Activated CD4-positive, alpha-beta T cell treated with anti-CD3 and anti-CD28 coated beads, Interleukin-2, amount 50 U/mL, for 4 hours (primary cell): ENCODE results near the gene HORMAD2.

ENCODE experiments used
- DNase-seq, 2 experiments: peaks; one replicate each; pipeline ENCODE4 v3.0.0-alpha.2; 2020

HORMAD2 gene, protein sequence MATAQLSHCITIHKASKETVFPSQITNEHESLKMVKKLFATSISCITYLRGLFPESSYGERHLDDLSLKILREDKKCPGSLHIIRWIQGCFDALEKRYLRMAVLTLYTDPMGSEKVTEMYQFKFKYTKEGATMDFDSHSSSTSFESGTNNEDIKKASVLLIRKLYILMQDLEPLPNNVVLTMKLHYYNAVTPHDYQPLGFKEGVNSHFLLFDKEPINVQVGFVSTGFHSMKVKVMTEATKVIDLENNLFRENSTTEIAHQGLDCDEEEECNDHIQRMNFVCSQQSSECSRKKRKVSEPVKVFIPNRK

DNA sequence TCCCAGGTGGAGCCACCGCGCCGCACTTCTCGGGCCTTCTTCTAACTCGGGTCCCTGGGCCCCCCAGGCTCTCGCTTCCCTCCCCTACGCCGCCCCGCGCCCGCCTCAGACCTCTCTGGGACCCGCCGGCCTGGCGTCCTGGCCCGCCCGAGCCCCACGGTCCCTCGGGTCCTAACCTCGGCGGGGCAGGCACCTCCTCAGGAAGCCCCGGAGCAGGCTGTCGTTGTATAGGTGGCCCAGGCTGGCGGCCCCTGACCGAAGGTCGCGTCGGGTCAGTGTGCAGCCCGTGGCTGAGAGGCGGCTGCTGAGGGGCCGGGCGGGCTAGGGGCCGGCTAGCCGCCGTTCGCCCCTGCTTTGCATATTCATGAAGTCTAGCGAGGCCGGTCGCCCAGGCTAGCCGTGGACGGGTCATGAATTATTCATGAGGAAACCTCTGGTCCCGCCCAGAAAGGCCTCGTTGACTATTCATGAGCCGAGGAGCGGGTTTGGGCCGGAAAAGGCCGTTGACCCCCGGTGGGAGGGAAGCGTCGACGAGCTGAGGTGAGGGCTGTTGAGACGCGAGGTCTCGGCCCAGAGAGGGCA lies at the start of gene HORMAD2:
HORMAD2 (plus strand) TSS at position 513 of the 582 bp plus-strand sequence. CDS start 13,489 bp downstream, outside the sequence.
- DNase-seq: no peak

DNA sequence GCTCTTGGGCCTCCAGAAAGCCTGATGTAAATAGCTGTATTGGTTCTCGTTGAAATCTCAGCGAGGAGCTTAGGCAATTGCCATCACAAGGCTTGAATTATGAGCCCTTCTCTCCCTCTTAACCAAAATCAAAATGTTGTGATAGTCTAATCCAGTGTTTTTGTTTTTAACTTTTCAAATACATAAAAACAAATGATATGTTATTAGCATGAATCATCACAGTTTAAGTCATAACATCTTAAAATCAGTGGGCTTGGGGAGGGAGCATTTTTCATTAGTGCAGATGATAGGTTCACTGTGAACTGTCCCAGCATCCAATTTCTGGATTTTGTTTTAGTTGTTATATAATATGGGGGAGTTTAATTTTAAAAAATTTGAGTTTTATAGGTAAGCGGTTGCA lies 48.9 kb upstream of the HORMAD2 start:
- no peak for DNase-seq

DNA sequence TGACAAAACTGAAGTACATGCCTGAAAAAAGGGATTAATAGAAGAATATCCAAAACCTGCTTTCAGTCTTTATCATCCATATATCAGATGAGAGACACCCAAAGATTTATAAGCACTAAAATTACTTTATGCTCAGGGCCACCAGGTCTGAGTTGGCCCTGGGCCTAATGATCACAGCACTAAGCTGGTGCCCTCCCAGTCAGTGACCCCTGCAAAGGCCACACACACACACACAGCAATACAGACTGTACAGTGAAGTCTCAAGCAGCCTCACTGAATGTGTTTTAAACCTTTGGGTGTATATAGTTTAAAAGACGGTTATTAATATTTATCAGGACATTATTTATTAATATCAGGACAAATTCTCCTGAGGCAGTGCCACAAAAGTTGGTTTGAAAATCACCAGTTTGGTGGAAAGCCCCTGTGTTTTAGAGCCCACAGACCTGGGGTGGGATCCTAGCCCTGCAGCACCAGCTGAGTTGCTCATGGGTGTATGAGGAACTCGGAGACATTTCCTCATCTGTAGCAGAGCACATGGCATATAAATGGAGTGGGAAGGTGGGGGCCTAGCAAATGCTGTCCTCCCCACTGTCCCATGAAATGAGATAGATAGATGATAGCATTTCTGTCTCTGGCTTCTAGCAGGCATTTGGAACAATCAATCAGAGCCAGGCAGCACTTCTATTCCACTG lies 48.4 kb upstream of the HORMAD2 start:
- no peak for DNase-seq

DNA sequence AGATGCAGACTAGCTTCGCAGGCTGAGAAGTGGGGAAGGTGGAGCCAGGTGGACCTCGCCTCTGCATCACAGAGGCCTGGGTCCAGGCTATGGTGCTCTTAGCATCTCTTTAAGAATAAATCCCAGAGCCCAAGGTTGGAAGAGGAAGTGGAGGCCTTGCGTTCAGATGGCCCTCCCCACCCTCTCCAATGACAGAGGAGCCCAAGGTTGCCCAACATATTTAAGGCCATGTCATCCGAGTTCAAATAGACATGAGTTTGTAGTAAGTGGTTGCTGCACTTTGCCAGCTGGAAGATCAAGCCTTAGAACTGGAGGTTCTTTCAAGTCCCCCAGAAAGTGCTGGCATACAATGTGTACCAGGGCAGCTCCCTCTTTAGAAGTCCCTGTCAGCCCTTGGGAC lies 47.1 kb upstream of the HORMAD2 start:
- DNase-seq: no peak

DNA sequence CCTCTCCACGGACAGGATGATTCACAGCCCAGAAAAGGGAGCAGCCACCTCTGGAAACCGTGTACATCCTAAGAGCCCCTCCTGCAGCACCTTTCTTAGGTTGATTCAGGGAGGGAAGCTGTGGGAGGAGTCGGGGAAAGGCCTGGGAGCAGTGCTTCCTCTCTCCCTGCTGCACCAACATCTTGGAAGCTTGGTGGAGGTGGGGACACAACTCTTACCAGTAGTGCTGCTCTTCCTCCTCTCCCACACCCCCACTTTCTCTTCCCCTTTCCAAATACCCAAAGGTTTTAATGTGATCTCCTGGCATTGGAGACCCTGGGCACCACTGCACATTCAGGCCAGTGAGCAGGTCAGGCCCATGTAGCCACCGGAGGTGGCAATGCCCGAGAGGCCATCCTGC lies 46.4 kb upstream of the HORMAD2 start:
- DNase-seq: no peak

DNA sequence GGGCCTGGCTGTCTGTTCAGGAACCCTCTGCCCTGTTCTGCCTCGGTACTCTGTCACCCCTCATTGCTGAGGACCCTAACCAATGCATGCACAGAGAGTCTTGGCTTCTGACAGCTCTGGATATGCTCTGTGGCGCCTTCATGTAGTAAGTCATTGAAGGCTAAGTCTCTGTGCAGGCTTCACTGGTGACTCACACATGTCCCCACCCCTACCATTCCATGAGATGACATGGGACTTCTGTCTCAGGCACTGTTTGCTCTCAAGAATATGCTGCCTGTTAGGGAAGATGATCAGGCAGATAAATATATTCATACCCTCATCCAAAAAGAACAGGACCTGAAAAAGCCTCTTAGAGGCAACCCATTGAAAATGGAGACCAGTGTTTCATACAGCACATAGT lies 43.6 kb upstream of the HORMAD2 start:
- DNase-seq: no peak

DNA sequence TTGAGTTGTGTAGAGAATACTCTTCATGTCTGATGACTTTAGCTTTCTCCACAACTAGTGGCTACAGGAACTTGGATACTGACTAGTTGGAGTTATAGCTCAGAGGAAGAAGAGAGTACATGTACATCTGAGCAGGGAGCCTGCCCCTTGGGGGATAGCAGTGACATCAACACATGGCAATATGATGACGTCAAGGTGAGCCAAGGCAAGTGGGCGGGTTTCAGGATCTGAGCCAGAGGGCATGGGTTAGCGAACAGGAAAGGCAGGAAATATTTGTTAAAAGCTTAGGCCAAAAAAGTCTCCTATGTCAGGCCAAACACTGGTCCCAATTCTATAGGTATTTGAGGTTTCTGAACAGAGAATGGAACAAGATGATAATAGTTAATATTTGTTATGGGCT lies 42.0 kb upstream of the HORMAD2 start:
- no peak for DNase-seq

DNA sequence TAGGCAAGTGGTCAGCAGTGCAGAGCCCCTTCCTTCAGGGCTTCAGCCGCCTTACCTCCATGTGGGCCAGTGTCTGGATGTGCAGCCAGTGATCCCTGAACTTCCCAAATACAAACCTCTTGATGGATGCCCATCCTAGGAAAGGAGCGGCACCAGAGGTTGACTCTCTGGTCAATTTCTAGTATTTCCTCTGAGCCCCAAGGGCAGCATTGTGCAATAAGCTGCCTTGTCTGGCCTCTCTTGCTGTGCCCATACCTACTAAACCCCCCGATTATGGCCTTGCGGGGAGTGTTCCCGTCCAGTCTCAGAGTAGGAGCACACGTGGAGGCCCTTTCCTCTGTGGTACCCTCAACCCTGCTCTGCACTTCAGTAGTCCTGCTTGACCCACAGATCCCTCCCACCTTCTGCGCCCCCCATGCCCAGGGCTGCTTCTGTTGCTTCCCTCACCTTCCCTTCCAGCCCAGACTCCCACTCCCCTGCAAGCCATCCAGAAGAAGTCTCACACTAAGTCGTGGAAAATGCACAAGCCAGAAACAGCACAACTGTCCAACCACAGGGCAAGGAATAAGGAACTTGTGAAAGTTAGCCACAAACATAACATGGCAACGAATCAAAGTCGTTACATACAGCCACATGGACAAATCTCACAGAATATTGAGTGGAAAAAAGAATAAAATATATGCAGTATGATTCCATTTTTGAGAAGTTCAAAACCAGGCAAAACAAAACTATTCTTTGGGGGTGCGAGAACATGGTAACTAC lies 39.6 kb upstream of the HORMAD2 start:
- DNase-seq: no peak

DNA sequence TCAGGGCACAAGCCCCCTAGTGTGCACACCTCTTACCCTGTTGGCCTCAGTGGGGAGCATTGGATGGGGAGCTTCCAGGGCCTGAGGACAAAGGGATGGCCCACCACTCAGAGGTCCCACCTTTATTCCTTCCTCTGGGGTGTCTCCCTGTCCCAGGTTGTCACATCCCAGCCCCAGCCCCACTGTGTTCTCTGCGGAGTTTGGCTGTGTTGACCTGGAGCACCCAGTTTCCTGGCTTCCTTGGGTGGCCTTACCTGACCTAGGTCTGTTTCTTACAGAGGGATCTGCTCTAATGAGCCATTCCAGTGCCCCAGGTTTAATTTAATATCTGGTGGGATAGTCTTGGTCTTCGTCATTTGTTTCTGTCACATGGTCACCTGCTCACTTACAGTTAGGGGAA lies 38.8 kb upstream of the HORMAD2 start:
- DNase-seq: no peak

DNA sequence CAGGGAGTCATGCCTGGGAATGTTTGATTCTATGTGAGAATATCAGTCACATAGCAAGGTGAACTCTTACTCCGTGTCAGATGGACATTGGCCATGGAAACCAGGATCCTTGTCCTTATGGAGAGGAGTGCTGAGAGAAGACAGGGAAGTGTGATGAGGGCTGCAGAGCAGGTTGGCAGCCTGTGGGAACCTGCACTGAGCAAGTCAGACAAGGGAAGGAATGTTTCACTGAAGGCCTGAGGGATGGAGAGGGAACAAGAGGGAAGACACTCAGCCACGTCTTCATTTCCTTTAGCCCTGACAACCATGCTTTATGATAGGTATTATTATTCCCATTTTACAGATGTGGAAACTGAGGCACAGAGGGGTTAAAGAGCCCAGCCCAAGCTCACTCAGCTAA lies 38.4 kb upstream of the HORMAD2 start:
- DNase-seq: no peak

DNA sequence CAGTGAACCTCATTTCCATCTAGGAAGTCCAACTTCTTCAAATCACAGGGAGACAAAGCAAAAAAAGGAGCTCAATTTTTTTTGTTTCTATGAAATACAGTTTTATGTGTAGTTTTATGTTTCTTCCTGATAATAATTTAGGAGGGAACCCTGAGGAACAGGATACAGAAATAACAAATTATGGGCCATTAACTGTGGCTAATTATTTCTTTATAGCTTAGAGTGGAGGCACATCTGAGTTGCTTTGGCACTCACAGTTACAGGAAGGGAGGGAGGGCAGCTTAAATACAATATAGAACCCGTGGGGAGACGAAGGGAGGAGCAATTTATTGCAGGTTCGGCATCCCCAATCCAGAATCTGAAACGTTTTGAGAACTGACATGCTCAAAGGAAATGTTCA lies 37.1 kb upstream of the HORMAD2 start:
- DNase-seq: no peak

DNA sequence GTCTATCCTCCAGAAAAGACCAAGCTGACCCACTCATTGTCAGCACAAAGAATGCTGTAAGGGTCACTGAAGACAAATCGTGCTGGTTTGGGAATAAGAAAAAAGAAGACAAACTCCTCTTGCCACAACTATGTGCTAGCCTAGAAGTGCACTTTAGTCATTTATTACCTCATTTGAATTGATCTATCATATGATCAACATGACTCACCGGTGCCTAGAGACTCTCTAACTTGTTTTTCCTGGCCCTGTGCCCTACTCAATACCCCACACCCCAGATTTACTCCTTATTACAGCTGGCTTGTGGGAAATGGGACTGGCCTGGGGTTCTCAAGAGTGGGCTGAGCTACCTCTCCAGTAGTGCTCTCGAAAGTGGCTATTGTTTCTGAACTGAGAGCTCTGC lies 35.9 kb upstream of the HORMAD2 start:
- no peak for DNase-seq

DNA sequence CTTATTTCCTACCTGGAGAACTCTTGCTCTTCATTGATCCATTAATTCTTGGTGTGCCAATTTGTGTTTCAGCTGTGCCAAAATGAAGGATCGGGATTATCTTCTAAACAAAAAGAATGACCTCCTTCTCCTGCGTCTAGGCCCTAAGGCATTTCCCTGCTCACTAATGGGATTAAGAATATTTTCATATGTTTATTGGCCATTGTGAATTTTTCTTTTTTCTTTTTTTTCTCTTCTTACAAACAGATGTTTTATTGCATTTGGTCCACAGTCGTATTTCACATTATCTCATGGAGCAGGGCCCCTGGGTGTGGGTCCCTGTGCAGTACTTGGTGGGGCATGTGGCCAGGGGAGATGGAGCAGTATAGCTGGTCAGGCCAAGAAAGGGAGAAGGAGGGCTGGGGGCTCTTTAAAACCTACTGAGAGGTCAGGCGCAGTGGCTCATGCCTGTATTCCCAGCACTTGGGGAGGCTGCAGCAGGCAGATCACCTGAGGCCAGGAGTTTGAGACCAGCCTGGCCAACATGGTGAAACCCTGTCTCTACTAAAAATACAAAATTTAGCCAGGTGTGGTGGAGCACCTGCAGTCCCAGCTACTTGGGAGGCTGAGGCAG lies 35.3 kb upstream of the HORMAD2 start:
- no peak for DNase-seq

DNA sequence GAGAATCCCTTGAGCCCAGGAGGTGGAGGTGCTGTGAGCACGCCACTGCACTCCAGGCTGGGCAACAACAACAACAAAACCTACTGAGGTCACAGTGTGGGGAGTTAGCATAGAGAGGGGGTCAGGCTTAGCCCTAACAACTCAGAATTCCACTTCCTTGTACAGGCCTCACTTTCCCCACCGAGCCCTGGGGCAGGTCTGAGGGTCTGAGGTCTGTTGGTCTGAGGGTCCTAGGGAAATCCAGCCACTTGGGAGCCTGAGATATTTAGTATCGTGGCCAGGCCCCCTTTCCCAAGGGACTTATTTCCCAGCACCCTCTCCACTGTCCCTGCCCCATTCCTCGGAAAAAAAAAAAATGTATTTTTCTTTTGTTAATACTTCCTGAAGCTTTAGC lies 34.8 kb upstream of the HORMAD2 start:
- DNase-seq: no peak

DNA sequence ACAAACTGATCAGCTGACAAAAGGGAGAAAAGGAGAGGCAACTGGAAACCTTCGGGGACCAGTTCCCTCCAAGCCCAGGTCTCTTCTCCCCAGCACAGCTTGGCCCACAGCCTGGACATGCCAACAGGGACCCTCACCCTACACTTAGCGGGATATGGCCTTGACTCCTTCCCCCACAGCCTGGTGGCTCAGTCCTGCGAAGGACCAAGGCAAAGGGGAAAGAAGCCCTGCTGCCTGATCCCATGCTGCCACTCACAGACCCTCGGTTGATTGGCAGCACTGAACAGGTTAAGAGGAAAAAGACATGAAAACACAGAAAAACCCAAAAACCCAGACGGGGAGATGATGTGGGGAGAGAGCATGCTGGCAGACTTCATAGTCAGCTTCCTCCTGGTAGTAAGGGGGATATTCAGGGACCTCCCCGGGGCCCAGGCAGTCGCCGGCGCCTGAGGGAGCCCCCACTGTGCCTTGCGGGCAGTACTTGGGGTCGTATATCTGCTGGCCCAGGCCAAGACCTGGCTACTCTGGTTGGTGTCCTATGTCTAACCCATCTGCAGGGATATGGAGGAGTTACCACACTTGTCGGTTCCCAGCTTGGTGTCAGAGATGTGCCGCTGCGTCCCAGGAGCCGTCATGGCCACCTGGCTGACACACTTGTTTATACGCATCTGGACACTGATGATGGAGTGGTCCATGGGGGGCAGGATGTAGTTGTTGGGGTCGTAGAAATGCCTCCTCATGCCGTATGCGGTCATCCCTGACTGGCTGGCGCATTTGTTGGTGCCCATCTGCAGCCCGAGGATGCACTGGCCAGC lies 34.2 kb upstream of the HORMAD2 start:
- no peak for DNase-seq

DNA sequence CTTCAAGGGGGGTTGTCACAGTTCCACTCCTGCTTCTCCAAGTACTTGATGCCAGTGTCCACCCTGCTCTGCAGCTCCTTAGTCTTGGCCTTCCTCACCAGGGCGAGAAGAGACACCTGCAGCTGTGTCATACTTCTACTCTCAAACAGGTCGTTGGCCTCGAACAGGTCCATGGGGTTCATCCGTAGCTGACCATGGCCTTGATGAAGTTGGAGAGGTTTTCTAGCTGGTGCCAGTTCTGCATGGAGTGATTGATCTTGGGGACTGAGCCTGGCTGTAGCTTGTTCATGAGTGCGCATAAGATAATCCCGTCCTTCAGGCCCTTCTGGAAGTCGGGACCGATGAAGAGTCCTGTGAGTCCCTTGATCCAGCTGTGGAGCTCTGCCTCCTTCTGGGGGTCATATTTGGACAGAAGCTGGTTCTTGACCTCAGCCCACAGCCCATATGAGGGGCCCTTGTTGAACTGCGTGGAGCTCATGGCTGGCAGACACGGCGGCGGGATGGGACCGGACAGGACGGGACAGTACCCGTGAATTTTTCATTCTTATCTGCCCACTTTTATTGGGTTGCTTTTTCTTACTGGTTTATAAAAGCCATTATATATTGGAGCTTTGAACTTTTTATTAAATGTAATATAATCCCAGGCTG lies 33.4 kb upstream of the HORMAD2 start:
- no peak for DNase-seq

DNA sequence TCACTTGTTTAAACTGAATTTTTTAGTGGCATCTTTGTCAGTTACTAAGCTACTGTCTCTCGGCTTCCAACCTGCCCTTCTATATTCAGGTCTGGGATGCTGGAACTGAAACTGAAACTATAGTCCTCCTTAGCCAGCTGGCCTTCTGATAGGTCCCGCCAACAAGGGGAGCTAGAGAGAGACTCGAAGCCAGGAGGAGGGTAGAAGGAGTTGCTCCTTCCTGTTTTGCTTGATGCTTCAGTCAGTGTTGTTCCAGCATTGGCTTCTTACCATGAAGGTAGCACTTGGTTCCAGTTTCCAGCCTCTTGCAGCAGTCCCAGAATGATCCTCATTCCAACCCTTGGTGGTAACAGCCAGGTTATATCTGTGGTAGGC lies 32.9 kb upstream of the HORMAD2 start:
- DNase-seq: peak in 1 of 2 experiments; percentile 10

DNA sequence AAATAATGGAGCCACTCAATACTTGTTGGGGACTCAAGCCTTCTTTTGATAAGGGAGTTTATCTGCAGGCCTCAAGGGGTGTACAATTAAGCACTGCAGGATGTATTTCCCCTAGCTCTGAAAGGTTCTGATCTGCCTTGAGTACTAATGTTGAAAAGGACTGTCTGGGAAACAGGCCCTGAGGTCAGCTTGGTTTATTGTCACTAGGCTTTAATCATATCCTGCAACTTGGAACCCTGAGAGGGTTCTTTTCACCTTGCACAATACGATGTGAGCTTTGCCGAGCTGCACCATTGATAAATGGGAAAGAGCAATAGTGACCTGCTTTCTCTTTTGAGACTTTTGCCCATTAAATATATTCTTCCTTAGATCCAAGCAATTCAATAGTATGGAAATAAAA lies 31.6 kb upstream of the HORMAD2 start:
- no peak for DNase-seq

DNA sequence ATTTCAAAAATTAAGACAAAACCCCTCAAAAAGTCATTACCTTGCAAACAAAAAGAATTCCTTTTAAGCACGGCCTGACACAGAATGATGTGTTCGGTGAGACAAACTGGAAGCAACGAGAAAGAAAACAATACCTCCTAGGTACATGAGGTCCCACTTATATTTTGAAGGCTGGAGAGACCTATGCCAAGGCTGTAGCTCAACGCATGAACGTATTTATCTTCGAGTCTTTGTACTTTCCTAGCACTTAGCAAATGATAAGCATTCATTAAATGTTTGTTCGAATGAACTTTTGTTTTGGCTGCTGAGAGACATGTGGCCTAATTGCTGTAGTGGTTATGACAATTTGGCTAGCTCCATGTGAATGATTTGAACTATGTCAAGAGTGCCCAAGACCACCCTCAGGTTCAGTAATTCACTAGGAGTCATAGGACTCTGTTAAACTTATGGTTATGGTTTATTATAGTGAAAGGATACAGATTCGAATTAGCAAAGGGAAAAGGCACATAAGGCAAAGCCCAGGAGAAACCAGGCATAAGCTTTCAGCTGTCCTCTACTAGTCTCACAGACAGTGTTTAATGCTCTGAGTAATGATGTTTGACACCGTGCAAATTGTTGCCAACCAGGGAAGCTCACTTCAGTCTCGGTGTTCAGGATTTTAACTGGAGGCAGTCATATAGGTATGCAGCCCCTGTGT lies 26.0 kb upstream of the HORMAD2 start:
- DNase-seq: no peak

DNA sequence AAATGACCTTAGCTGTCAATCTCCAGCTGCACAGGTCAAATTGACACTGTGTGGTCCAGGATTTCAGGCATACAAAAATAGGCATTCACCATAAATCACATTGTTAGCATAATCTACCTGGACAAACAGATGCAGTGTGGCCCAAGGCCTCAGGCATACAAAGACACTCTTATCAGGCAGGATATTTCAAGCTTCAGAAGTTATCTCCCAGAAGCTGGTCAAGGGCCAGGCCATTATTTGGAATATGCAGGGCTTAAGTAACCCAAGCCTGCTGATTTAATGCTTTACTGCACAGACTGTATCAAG lies 25.5 kb upstream of the HORMAD2 start:
- DNase-seq: no peak

DNA sequence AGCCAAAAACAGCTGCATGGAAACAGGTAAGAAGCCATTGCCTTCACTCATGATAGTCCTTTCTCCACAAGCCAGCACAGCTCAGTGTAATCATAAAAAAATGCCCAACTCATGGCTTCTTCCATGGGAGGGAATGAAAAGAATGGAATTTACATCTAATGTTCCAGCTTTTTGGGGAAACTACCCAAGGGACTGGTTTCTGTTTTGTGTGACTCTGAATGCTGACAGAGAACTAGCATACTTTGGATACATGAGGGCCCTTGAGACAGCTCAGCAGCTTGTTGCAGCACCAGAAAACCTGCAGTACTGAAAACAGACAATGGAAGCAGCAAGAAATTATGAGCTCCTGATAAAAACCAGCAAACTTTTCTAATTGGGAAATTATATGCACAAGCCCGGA lies 24.2 kb upstream of the HORMAD2 start:
- no peak for DNase-seq
